NCI-H128 (cell line): ENCODE results near the gene SHD.
"Not testable (repeated sequence)": the region's sequence is repeated elsewhere in the genome, so short reads cannot be mapped to it uniquely, and the experiment has no call there.

Experiments used
- DNase-seq: peaks from one replicate; lab custom pipeline; 2025; ENCODE audit not compliant: unreplicated experiment; lab: John Stamatoyannopoulos, UW

Gene SHD

DNA sequence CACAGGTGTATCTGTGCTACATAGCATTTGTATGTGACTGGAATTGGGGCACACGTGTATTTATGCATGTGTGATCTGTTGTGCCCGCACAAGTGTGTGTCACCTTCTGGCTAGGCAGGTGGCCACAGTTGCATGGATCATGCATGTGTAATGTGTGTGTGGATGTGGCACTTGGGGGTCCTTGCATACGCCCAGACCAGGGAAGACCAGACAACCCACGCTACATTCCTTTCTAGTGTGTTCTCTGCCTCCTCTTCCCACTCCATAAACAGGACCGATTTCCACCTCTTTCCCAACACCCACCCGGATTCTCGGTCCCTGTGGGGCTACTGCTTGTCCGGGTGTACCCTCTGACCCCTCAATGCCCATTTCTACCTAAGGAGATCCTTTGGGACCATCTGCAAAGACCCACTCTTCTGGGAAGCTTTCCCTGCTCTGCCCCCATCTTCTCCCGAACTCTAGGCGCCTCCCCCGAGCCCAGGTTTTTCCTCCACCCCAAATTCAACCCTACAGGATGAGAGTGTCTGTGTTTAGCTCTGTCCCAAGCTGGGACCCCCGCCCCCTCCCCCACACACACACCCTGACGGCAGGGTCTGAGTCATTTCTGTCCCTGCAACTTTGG lies 47.3 kb downstream of the SHD start:
- no peak for DNase-seq

DNA sequence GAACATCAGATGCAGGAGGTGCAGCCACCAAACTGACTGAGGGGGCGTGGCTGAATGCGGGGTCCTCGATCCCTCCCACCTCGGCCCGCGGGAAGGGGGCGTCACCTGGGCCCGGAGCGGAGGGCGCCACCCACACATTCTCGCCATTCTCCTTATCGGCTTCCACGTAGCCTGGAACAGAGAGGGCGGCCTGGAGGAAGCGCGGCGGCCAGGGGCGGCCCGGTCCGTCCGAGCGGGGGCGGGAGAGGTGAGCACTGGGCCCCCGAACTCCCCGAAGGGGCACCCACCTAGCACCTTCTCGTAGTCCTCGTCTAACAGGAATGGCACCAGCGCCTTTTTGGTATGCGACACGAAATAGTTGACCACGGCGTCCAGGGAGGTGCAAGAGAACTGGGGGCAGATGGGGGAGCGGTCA lies 47.8 kb downstream of the SHD start:
- DNase-seq, result no peak

- no peak for DNase-seq
Measured at GRCh38 chr19:4327252-4327876, 48.3 kb downstream of the SHD start.

DNA sequence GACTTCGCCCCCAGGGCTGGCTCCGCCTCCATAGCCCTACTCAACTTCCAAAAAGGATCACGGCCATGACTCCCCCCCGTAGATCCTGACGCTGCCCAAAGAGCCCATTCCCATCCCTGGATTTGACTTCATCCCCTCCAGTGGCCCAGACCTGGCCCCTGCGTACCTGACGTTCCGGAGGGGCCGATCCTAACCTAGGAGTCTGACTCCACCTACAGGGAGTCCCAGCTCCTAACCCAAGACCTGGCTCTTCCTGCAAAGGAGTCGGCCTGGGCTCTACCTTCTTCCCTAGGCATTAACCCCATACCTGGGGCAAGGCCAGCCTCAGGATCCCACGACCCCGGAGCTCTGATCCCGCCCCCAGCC lies 48.8 kb downstream of the SHD start:
- DNase-seq, result no peak

- peak; percentile 94 for DNase-seq
Measured at GRCh38 chr19:4328243-4328990, 49.4 kb downstream of the SHD start.

- DNase-seq, result not testable (repeated sequence)
Measured at GRCh38 chr19:4328991-4329681, 50.1 kb downstream of the SHD start.

GRCh38 chr19:4329858-4330257 lies 50.8 kb downstream of the SHD start:
- DNase-seq, result no peak

GRCh38 chr19:4334929-4335570 lies 56.0 kb downstream of the SHD start:
- DNase-seq, result no peak

GRCh38 chr19:4337906-4338440 lies 58.9 kb downstream of the SHD start:
- DNase-seq, result no peak

GRCh38 chr19:4338441-4339355 lies 59.6 kb downstream of the SHD start, which contains the start of gene STAP2:
TSS of gene STAP2 (minus strand) at chr19:4338827. CDS start at chr19:4338753, 74 bp downstream.
- DNase-seq, result no peak
